Uterus (tissue), 4 donors: ENCODE results near the gene FBLIM1. TPM values are rescaled to one million over a fixed set of nuclear protein-coding genes. Genes with fewer than 3 reads are reported as not detected.

Source experiments
- DNase-seq, 2 donors: peaks; one replicate each; pipeline ENCODE4 v3.0.0-alpha.2; 2019 to 2020
- H3K27ac ChIP-seq, 2 donors: fragments of 200-600 bp; sonication (generic); 1 replicate in 1 of 2; 2 replicates in 1 of 2; pipeline ENCODE4 v1.5.1; 2016 to 2018
- H3K27me3 ChIP-seq, 2 donors: fragments of 200-600 bp; sonication (generic); one replicate each; pipeline ENCODE4 v1.5.1; 2018 to 2019; ENCODE audit warnings: control low read depth in 1 of 2
- H3K36me3 ChIP-seq, 2 donors: fragments of 200-600 bp; sonication (generic); one replicate each; pipeline ENCODE4 v1.5.1; 2019; ENCODE audit warnings: control low read depth in 1 of 2
- H3K4me1 ChIP-seq, 2 donors: fragments of 200-600 bp; sonication (generic); one replicate each; pipeline ENCODE4 v1.5.1; 2018 to 2019; ENCODE audit warnings: control low read depth in 1 of 2
- H3K4me3 ChIP-seq, 2 donors: fragments of 200-600 bp; sonication (generic); 1 replicate in 1 of 2; 2 replicates in 1 of 2; pipeline ENCODE4 v1.5.1; 2018 to 2019; ENCODE audit warnings: mild to moderate bottlenecking in 1 of 2
- H3K9me3 ChIP-seq, 2 donors: fragments of 200-600 bp; sonication (generic); one replicate each; pipeline ENCODE4 v1.5.1; 2019; ENCODE audit warnings: control low read depth in 1 of 2
- POLR2A ChIP-seq, 2 donors: fragments of 450-650 bp; IDR thresholded peaks; one replicate each; pipeline ENCODE4 v1.6.1; 2016; ENCODE audit warnings: antibody characterized with exemption in 2 of 2, mild to moderate bottlenecking in 1 of 2, moderate library complexity in 1 of 2
- intact Hi-C: fragments of 100-400 bp; cut with DNase I; formaldehyde crosslinking; loops from one replicate; pipeline ENCODE4 v1.15.1; 2023; ENCODE audit warnings: low total_unique reads
- total RNA-seq, 4 donors: library from RNA; depleted of rRNA in 3 of 4; stranded (reverse); fragments of >200 nt in 3 of 4; gene quantifications; one replicate each; pipeline versions ENCODE4 v1.1.0 to v1.2.4, GENCODE V29; 2014 to 2023
- TF ChIP-seq, protein P1 (sequence below), 4 experiments: fragments of 200-600 bp in 2 of 4; fragments of 450-650 bp in 2 of 4; sonication (generic) in 2 of 4; IDR thresholded peaks; one replicate each; pipeline ENCODE4 v1.5.1; 2016 to 2019; ENCODE audit warnings: antibody characterized with exemption in 4 of 4, mild to moderate bottlenecking in 2 of 4, moderate library complexity in 1 of 4
- donor health status: DM: yes; HTN: yes; CAD: no.

Gene FBLIM1
- total RNA-seq, 4 donors from 2014 or later, result 12.9 to 96.9 (median 74.3) TPM

DNA sequence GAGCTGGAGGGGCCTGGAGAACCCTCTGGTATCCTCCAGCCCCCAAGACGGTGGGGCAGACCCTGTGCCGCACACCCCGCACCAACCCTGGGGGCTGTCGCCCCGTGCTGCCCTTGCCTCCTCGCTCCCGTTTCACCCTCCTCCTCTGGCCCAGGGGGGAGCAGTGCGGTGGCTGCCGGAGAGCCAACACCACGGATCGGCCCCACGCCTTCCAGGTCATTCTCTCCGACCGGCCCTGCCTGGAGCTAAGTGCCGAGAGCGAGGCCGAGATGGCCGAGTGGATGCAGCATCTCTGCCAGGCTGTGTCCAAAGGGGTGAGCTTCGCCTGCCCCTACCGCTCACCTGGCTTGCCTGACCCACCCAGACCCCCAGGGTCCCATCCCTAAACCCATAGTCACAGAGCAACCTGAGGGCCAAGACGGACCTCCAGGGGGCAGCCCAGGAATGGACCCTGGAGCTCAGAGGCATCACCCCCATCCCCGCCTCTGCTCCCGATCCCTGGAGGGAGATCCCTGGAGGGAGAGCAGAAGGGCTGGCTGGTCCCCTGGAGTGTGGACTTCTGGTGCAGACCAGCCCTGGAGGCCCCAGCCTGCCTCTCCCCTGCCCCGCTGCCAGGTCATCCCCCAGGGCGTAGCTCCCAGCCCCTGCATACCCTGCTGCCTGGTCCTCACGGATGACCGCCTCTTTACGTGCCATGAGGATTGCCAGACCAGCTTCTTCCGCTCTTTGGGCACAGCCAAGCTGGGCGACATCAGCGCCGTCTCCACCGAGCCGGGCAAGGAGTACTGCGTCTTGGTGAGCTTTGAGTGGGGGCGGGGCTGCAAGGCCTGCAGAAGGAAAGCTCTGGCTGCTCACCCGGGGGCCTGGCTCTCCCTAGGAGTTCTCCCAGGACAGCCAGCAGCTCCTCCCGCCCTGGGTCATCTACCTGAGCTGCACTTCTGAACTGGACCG, 26.6 kb upstream of the FBLIM1 start:
- TF ChIP-seq POLR2A (IDR thresholded peaks at IDR 0.05), result no peak
- TF ChIP-seq, protein P1, sequence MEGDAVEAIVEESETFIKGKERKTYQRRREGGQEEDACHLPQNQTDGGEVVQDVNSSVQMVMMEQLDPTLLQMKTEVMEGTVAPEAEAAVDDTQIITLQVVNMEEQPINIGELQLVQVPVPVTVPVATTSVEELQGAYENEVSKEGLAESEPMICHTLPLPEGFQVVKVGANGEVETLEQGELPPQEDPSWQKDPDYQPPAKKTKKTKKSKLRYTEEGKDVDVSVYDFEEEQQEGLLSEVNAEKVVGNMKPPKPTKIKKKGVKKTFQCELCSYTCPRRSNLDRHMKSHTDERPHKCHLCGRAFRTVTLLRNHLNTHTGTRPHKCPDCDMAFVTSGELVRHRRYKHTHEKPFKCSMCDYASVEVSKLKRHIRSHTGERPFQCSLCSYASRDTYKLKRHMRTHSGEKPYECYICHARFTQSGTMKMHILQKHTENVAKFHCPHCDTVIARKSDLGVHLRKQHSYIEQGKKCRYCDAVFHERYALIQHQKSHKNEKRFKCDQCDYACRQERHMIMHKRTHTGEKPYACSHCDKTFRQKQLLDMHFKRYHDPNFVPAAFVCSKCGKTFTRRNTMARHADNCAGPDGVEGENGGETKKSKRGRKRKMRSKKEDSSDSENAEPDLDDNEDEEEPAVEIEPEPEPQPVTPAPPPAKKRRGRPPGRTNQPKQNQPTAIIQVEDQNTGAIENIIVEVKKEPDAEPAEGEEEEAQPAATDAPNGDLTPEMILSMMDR (IDR thresholded peaks at IDR 0.05), result no peak
- intact Hi-C loops, result no loop called here
- no peak for DNase-seq
- Histone ChIP-seq H3K27ac (no peak overlapping the region), H3K9me3 (no peaks in the 10 kb centered on the region), H3K36me3 (no peaks in the 10 kb centered on the region), H3K4me3 (no peak overlapping the region), H3K27me3 (no peaks in the 10 kb centered on the region), H3K4me1 (no peaks in the 10 kb centered on the region)

DNA sequence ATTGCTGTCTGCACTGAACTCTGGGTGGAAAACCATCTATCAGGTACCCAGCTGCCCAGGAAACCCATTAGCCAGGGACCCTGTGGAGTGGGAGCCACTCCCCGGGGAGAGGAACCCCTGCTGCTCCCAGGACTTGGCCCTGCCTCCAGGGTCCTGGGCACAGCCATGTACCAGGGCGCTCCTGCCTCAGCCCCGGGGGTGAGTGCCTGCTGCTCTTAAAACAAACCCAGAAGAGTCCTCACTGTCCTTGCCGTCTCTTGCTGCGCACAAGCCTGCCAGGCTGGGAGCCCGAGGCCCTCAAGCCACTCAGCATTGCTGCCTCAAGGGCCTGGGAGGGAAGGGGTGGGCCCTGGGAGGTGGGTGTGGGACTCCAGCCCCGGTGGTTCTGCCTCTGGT, 25.9 kb upstream of the FBLIM1 start:
- Histone ChIP-seq H3K4me1 (no peaks in the 10 kb centered on the region), H3K27me3 (no peaks in the 10 kb centered on the region), H3K9me3 (no peaks in the 10 kb centered on the region), H3K27ac (no peak overlapping the region), H3K36me3 (no peaks in the 10 kb centered on the region), H3K4me3 (no peak overlapping the region)
- DNase-seq, result no peak
- intact Hi-C loops, result no loop called here
- TF ChIP-seq, protein P1 (IDR thresholded peaks at IDR 0.05), result no peak
- TF ChIP-seq POLR2A (IDR thresholded peaks at IDR 0.05), result no peak

DNA sequence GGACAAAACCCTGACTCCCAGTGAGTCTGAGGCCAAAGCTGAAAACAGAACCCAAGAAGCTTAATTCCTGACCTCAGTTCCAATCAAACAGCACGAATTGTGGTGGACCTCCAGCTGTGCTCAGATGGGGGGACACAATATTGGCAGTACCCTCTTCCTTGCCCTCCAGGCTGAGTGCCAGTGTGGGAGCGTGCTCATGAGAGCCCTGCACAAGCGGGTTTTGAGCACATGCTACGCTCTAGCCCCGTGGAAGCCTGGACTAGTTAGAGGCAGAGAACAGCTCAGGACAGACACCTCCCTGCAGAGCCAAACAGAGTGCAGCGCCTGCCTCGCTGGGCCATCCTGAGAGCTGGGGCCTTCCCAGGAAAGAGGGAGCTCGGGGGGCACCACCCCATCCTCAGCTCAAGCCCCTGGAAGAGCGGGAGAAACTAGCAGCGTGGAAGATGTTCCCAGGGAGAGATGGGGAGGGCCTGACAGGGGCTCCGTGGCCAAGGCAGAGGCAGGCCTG, 25.3 kb upstream of the FBLIM1 start:
- H3K4me3 ChIP-seq, result no peak overlapping the region
- TF ChIP-seq, protein P1 (IDR thresholded peaks at IDR 0.05), result no peak
- no peak for TF ChIP-seq POLR2A (IDR thresholded peaks at IDR 0.05)
- DNase-seq, result no peak
- intact Hi-C loops, result no loop called here
- no peak overlapping the region for H3K27ac ChIP-seq
- no peaks in the 10 kb centered on the region for H3K36me3 ChIP-seq
- H3K27me3 ChIP-seq, result no peaks in the 10 kb centered on the region
- H3K4me1 ChIP-seq, result no peaks in the 10 kb centered on the region
- no peaks in the 10 kb centered on the region for H3K9me3 ChIP-seq

DNA sequence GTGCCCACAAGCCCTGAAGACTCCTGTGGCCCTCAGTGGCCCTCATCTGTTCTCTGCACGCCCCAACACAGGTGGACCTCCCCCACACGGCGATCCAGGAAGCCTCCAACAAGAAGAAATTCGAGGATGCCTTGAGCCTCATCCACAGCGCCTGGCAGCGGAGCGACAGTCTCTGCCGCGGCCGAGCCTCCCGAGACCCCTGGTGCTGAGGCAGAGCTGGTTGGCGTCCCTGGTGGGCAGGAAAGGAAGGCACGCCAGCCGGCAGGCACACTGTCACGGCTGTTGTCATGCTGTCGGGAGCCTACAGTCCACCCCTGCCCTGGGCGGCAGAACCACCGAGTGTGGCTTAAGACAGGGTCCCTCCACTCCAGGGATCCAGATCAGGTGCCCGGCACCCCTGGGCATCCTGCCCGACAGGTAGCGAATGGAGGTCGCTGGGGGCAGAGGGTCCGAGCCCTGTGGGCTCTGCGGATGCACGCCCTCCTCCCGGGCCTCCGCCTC, 24.8 kb upstream of the FBLIM1 start:
- TF ChIP-seq, protein P1 (IDR thresholded peaks at IDR 0.05), result no peak
- TF ChIP-seq POLR2A (IDR thresholded peaks at IDR 0.05), result no peak
- H3K4me1 ChIP-seq, result no peaks in the 10 kb centered on the region
- no peaks in the 10 kb centered on the region for H3K36me3 ChIP-seq
- H3K4me3 ChIP-seq, result no peak overlapping the region
- DNase-seq, result no peak
- no peaks in the 10 kb centered on the region for H3K9me3 ChIP-seq
- intact Hi-C loops, result no loop called here
- H3K27ac ChIP-seq, result no peak overlapping the region
- H3K27me3 ChIP-seq, result no peaks in the 10 kb centered on the region

DNA sequence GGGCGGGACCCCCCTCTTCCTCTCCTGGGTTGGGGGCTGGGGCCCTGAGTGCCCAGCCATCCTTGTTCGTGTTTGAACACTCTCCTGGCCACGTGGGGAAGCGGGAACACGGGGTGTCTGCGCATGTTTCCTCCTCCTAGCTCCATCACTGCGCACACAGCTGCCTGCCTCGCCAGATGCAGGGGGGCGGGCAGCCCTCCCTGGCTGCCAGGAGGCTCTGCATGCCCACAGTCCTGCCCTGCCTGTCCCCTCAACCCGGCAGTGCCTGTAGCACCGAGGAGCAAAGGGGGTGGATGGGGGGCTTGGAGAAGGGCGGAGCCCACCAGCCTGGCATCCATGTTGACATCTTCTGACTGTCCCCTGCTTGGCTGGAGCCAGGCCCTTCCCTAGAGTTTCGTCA, 24.3 kb upstream of the FBLIM1 start:
- H3K9me3 ChIP-seq, result no peaks in the 10 kb centered on the region
- no peak overlapping the region for H3K4me3 ChIP-seq
- TF ChIP-seq POLR2A (IDR thresholded peaks at IDR 0.05), result no peak
- TF ChIP-seq, protein P1 (IDR thresholded peaks at IDR 0.05), result no peak
- no peaks in the 10 kb centered on the region for H3K36me3 ChIP-seq
- H3K4me1 ChIP-seq, result no peaks in the 10 kb centered on the region
- H3K27ac ChIP-seq, result no peak overlapping the region
- H3K27me3 ChIP-seq, result no peaks in the 10 kb centered on the region
- DNase-seq, result no peak
- intact Hi-C loops, result no loop called here
